HL-60 (cell line): Measurements from ENCODE around the gene TRIO.

Experiments used
- CTCF ChIP-seq: IDR thresholded peaks from one replicate; pipeline ENCODE4 v1.5.1; 2011; ENCODE audit warnings: low read length, control low read depth, inconsistent platforms; ENCODE audit not compliant: insufficient read depth
- GABPA ChIP-seq: IDR thresholded peaks from 2 replicates; pipeline ENCODE4 v1.6.1; 2012; ENCODE audit warnings: low read depth
- POLR2AphosphoS5 ChIP-seq: IDR thresholded peaks from 2 replicates; pipeline ENCODE4 v1.6.1; 2012; ENCODE audit warnings: low read depth
- SPI1 ChIP-seq: IDR thresholded peaks from 2 replicates; pipeline ENCODE4 v1.6.1; 2012; ENCODE audit warnings: low read depth, mild to moderate bottlenecking, borderline replicate concordance

- TF ChIP-seq CTCF (no peak), GABPA (no peak), POLR2AphosphoS5 (no peak), SPI1 (no peak)
These were observed 41.2 kb upstream of the TRIO start for GRCh38 chr5:14101922-14102321.
